ENCODE data around the gene CFI.
"Not testable (repeated sequence)": the region's sequence is repeated elsewhere in the genome, so short reads cannot be mapped to it uniquely, and the experiment has no call there.

Gene CFI

GRCh38 chr4:109795059-109795458, 6.7 kb downstream of the CFI start:
- no peak for DNase-seq (ENCODE audit: low spot score)

- DNase-seq (ENCODE audit: low spot score) = no peak
These were observed 14.0 kb downstream of the CFI start for GRCh38 chr4:109787807-109788206.

DNA sequence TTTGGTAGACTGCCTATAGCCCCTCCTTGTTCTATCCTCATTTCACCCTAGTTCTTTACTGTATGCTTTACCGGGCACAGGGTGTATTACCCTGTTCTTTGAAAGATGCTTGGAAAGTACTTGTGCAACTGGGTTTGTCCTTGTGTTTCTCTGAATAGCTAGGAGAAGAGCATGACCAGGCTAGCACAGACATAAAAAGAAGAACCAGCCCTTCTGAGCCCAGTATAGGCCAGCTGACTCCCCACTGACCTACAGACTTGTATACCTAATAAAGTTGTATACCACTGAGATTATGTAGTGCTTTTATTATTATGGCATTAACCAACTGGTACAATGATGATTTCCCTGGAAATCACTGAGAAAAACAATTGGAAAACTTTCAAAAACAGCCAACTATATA, 15.0 kb downstream of the CFI start:
- no peak for DNase-seq (ENCODE audit: low spot score)

DNA sequence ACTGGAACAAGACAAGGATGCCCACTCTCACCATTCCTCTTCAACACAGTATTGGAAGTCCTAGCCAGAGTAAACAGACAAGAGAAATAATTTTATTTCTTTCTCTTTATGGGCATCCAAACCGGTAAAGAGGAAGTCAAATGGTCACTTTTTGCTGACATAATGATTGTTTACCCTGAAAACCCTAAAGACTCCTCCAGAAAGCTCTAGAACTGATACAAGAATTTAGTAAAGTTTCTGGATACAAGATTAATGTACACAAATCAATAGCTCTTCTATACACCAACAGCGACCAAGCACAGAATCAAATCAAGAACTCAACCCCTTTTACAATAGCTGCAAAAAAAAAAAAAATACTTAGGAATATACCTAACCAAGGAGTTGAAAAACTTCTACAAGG, 19.7 kb downstream of the CFI start:
- not testable (repeated sequence) for DNase-seq (ENCODE audit: low spot score)

GRCh38 chr4:109764789-109765402, 36.9 kb downstream of the CFI start:
- DNase-seq (ENCODE audit: low spot score) = no peak

GRCh38 chr4:109764376-109764775, 37.4 kb downstream of the CFI start:
- DNase-seq (ENCODE audit: low spot score) = no peak

GRCh38 chr4:109760682-109761081, 41.1 kb downstream of the CFI start:
- no peak for DNase-seq (ENCODE audit: low spot score)

DNA sequence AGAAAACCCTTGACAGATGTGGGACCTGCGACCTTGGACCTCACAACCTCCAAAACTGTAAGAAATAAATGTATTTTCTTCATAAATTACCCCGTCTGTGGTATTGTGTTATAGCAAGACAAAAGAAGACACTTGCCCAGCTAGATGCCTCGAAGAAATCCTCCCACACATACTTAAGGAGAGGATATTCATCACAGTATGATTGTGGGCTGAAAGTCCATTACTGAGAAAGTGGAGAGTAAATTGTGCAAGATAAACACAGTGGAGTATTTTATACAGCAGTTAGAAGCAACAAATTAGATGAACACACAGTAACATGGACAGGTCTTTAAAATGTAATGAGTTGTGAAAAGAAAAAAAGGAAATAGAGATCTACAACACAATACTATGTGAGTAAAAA, 46.1 kb downstream of the CFI start:
- DNase-seq (ENCODE audit: low spot score) = no peak

- no peak for DNase-seq (ENCODE audit: low spot score)
These were observed 47.5 kb downstream of the CFI start for GRCh38 chr4:109754093-109754857.

- DNase-seq (ENCODE audit: low spot score) = no peak
These were observed 49.3 kb downstream of the CFI start for GRCh38 chr4:109752525-109752924.

DNA sequence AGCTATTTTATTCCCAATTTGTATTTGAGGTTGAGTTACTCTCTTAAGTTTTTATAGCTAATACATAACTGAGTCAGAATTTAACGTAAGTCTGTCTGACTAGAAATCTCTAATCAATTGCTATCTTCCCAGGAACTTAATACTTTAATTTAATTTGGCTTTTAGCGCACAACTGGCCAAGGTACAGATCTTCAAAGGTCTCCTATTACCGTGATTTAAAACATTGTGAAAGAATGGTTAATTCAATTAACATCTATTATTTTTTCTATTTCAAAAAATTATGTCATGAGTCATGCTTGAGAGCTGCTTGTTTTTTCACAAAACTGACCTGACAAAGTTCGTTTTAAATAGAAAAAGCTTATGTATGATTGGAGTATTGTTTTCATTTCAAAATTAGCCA, 49.9 kb downstream of the CFI start:
- DNase-seq (ENCODE audit: low spot score) = no peak

DNA sequence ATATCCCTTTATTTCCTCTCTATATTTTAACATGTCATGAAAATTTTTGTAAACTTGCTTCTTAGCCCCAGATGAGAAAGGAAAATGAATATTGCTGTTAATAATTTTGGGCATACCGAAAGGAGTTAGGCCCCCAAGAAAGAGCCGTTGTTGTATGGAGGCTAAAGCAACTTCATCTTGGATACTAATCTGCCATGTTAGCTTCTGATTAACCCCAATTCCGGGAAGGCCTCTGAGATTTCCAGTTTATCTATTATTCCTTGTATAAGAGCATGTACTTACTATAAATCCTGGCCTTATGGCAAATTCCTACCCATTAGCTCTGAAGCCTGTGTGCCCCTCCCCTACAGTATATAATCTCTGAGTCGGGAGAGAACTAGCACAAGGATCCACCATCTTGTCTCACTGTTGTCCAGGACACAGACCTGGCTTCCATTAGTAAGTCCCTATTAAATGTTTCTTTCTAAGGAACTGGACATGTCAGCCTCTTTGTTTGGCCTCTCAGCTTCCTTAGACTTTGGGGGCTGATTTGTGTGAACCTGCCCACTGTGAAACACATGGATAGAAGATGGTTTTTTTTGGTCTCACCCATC, 51.1 kb downstream of the CFI start:
- DNase-seq (ENCODE audit: low spot score) = no peak

GRCh38 chr4:109749388-109750082, 52.3 kb downstream of the CFI start:
- no peak for DNase-seq (ENCODE audit: low spot score)

GRCh38 chr4:109748114-109748513, 53.7 kb downstream of the CFI start:
- no peak for DNase-seq (ENCODE audit: low spot score)

DNA sequence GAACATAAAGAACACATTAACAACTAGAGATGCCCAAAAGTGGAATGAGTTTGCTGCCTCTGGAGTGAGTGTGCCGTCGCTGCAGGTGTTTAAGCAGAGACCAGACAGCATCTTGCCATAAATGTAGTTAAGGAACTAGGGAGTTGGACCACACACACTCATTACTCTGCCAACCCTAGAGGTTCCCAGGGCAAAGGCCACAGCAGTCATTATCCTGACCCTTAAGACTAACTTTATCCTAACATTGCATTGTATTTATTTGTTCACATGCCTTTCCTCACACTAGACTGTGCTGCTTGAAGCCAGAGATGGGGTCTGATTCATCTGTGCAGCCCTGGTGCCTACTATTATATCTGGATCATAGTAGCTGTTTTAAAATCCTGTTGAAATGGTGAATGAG, 55.1 kb downstream of the CFI start:
- no peak for DNase-seq (ENCODE audit: low spot score)

- no peak for DNase-seq (ENCODE audit: low spot score)
These were observed 56.0 kb downstream of the CFI start for GRCh38 chr4:109745830-109746229.

GRCh38 chr4:109739547-109739946, 62.3 kb downstream of the CFI start:
- DNase-seq (ENCODE audit: low spot score) = no peak

- DNase-seq (ENCODE audit: low spot score) = no peak
These were observed 63.5 kb downstream of the CFI start for GRCh38 chr4:109738104-109738872.

DNA sequence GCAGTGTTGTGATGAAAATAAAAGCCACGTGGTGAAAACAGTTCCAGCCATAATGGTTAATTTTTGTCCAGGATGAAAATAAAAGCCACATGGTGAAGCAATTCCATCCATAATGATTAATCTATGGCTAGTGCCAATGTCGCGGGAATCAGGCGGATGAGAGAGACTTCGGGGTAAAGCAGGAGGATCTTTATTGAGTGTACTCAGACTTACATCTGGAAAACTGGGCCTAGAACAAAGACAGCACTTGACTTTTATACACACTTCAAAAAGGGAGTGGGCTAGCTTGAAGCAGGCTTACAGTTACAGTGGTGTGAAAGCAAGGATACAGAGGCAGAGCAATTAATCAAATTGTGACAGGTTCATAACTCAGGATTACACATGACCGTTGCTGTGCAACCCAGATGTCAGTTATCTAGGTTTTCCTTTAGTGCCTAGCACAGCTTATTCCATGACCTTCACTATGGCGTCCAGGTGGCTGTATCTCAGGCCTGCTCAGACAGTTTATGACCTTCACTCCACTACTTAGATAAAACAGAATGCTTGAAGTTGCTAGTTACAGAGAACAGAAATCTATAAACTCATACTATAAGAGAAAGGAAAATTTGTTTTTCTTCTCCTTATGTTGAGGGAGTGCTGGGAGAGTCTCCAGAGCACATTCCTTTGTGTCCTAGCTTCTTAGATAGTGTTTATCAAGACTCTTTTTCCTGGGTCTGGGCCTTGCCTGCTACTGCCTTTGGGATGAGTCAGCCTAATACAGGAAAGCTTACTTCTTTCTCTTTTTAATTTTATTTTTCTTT, 66.0 kb downstream of the CFI start:
- no peak for DNase-seq (ENCODE audit: low spot score)

GRCh38 chr4:109733728-109734127, 68.1 kb downstream of the CFI start:
- DNase-seq (ENCODE audit: low spot score) = no peak
